ENCODE data around the gene ERVFRD-1.

- TF ChIP-seq CTCF (IDR thresholded peaks at IDR 0.05) (no peak), POLR2A (IDR thresholded peaks at IDR 0.05) (no peak), POLR2AphosphoS5 (IDR thresholded peaks at IDR 0.05) (no peak)
These were observed 10.3 kb upstream of the ERVFRD-1 start for GRCh38 chr6:11121851-11122250.
